HG03565 (cell line): Measurements from ENCODE around the gene SLC52A3.
"Not testable (repeated sequence)": the region's sequence is repeated elsewhere in the genome, so short reads cannot be mapped to it uniquely, and the experiment has no call there.

ENCODE experiments used
- ATAC-seq: cut with Tn5 transposase; IDR thresholded peaks from one replicate; pipeline ENCODE4 v1.9.1; 2021; ENCODE audit warnings: mild to moderate bottlenecking, moderate library complexity; ENCODE audit not compliant: unreplicated experiment

The SLC52A3 gene

DNA sequence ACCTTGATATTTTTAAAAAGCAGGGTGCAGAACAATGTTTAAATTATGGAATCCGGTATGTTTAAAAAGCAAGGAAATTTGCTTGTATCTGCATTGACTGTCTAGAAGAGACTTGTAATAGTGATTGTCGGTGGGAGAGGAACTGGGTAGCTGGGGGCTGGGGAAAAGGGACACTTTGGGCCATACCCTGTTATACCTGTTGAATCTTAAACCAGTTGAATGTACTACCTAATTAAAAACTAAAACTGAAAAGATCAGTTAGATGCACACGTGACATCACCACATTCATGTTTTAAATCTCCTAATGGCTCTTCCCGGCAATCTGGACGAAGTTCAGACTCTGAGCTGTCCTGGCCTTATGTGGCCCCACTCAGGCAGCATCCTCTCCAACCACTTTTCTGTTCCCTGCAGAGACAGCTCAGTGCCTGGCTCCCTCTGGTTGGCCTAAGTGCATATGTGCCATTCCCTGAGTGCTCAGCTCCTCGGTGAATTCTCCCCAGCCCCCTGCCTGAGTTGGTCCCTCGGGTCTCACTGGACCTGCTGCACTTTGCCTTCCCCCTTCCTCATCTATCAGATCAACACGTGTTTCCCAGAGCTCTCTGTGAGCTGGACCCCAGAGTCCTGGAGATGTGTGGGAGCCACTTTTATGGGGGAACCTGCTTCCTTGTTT, 36.3 kb downstream of the SLC52A3 start:
- ATAC-seq: no peak

DNA sequence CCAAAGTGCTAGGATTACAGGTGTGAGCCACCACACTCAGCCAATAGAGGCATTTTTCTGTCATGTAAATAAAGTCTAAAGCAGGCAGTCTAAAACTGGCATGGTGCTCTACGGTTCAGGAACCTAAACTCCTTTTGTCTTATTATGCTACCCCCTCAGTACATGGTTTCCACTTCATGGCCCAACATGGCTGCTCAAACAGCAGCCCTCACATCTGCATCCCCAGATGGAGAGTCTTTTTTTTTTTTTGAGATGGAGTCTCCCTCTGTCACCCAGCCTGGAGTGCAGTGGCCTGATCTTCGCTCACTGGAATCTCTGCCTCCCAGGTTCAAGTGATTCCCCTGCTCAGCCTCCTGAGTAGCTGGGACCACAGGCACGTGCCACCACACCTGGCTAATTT, 38.3 kb downstream of the SLC52A3 start:
- no peak for ATAC-seq

DNA sequence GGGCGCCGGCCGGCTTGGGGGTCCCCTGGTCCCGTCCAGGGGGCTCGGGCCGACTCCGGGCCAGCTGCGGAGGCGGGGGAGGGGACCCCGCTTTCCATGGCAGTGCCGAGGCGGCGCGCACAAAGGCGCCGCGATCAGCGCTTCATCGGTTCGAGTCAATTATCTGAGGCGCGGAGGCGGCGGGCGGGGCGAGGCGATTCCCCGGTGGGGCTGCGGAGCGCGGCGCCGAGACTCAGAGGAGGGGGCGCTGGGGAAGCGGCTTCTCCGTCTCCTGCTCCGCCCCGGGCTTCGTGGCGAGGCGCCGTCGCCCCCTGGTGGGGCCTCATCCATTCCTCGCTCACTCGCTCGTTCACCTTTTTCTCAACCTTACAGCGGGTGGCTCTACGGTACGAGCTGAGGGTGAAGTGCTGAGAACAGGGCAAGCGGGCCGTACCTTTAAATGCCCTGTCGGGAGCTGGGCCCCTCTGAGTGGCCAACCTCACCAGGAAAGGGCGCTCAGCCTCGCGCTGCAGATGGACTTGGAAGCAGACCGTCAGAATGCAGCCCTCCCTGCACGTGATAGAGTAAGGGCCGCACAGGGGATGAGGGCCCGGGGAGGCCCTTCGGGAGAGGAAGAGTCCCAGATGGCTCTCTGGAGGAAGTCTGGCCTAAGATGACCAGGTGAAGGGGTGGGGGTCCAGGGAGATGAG, 39.9 kb downstream of the SLC52A3 start:
- ATAC-seq: no peak

GRCh38 chr20:726160-726559, 42.1 kb downstream of the SLC52A3 start:
- no peak for ATAC-seq

GRCh38 chr20:725491-725890, 42.8 kb downstream of the SLC52A3 start:
- no peak for ATAC-seq

GRCh38 chr20:724797-725196, 43.5 kb downstream of the SLC52A3 start:
- ATAC-seq: not testable (repeated sequence)

DNA sequence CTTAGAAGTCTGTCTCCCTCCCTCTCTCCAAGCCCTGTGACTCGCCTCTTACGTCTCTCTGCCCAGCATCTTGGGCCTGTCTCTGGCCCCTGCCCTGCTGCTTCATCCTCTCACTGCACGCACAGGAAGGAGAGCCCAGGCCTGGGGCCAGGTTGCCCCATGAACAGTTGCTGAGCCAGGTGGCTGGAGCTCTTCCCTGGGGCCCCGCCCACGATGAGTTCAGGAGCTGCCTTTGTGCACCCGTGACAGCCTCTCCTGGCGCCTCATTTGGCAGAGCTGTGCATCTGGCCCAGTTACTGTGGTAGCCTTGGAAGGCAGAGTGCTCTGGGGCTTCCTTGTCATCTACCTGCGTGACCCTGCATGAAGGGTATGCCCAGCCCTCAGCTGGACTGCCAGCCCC, 44.5 kb downstream of the SLC52A3 start:
- ATAC-seq: no peak

GRCh38 chr20:722822-723644, 45.3 kb downstream of the SLC52A3 start:
- no peak for ATAC-seq

DNA sequence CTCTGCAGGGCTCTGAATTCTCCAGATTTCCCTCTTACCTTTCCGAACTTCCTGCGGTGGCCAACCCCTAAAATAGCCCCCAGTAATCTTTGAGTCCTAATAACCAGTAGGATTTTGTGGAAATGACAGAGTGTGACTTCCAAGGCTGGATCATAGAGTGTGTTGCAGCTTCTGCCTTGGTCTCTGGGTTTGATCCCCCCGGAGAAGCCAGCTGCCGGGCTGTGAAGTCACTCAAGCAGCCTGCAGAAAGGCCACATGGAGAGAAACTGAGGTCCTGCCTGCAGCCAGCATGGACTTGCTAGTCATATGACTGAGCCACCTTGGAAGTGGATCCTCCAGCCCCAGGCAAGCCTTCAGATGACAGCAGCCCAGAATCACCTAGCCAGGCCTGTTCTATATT, 46.4 kb downstream of the SLC52A3 start:
- no peak for ATAC-seq

- ATAC-seq: no peak
Measured at GRCh38 chr20:719816-720215, 48.5 kb downstream of the SLC52A3 start.

DNA sequence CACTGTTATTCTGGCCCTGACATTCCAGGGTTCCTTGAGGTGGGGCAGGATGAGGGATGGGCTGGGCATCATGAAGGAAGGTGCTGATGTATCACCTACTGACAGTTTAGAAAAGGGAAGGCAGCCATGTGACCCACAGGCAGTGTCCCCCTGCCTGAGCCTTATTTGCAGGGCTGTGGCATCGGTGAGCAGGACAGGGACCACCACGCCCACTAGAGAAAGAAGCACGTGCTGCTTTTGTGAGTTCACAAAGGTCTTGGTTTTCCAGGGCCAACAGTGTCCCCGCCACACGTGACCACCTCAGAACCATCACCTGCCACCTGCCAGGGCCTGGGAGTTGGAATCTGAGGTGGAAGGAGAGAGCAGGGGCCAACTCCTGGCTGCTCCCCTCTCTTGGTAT, 49.2 kb downstream of the SLC52A3 start:
- no peak for ATAC-seq

GRCh38 chr20:717832-718231, 50.5 kb downstream of the SLC52A3 start:
- ATAC-seq: no peak

DNA sequence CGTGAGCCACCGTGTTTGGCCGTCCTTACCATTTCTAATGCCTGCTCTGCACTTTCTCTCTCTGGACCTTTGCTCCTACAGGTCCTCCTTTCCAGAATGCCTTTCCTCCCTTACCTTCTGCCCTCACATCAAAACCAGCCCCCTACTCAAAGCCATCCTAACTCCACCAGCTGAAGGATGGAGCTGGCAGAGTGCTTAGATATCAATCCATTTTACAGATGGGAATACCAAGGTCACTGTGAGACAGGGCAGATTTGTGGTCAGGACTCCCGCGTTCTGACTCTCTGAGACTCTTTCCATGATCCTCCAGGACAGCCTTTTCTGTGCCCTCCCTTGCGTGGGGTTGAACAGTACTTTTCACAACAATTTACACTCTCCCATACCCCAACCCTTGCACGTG, 51.0 kb downstream of the SLC52A3 start:
- ATAC-seq: no peak

- no peak for ATAC-seq
Measured at GRCh38 chr20:714453-714852, 53.8 kb downstream of the SLC52A3 start.

DNA sequence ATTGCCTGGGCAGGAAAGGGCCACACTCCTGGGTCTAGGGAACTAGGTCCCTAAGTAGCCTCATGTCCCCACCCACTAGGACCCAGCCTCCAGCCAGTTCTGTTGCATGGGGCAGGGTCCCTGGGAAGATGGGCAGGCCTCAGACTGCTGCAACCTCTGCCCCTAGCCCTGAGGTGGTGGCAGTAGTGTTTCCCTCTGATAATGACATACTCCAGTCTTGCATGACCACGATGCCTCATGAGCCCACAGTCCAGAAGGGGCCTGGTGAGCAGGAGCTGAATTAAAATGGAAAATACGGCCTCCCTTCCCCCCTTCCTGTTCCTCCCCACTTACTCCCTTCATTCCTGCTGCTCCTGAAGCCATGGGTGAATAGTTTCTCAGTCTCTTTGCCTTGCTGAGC, 56.7 kb downstream of the SLC52A3 start:
- ATAC-seq: no peak

DNA sequence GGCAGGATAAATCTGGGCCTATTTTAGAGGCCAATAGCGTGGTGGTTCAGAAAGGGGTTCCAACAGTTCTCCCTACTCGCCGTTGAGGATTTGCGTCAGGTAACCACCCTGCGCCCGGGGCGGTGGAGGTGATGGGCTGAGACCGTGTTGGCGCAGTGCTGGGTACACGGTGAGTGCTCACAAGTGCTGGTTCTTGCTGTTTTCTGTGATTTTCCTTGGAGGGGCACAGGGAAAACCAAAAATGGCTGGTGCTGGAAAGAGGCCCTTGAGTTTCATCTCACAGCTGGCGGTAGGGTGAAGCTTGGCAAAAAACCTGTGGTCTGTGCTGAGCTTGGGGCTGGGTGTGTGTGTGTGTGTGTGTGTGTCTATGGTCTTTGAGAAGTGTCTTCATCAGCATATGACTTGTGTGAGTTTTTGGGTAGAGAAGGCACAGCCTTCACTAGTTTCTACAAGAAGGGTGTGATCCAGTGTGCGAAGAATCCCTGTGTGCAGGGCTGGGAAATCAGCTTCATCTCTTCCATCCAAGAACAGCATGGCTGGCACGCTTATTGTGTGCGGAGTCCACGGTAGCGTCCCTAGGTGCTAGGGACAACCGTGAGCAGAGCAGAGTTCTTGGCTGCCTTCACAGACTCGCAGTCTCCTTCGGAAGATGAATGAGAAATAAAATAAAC, 57.4 kb downstream of the SLC52A3 start:
- ATAC-seq: no peak
